Measurements from ENCODE around the gene KLHDC4.
"Not testable (repeated sequence)": the region's sequence is repeated elsewhere in the genome, so short reads cannot be mapped to it uniquely, and the experiment has no call there.

GRCh38 chr16:87681051-87681602 is 84.7 kb downstream of the KLHDC4 start:
- not testable (repeated sequence) for TF ChIP-seq POLR2A, CTCF (IDR thresholded peaks at IDR 0.05)
